Subcutaneous preadipocyte (primary cell): ENCODE measurements around the gene CHD6. TPM values are rescaled to one million over a fixed set of nuclear protein-coding genes. Genes with fewer than 3 reads are reported as not detected.

Source experiments
- total RNA-seq: library from RNA; depleted of rRNA; stranded (reverse); fragments of >200 nt; gene quantifications from 2 replicates; pipeline ENCODE4 v1.2.3, GENCODE V29; 2012

Gene CHD6, protein sequence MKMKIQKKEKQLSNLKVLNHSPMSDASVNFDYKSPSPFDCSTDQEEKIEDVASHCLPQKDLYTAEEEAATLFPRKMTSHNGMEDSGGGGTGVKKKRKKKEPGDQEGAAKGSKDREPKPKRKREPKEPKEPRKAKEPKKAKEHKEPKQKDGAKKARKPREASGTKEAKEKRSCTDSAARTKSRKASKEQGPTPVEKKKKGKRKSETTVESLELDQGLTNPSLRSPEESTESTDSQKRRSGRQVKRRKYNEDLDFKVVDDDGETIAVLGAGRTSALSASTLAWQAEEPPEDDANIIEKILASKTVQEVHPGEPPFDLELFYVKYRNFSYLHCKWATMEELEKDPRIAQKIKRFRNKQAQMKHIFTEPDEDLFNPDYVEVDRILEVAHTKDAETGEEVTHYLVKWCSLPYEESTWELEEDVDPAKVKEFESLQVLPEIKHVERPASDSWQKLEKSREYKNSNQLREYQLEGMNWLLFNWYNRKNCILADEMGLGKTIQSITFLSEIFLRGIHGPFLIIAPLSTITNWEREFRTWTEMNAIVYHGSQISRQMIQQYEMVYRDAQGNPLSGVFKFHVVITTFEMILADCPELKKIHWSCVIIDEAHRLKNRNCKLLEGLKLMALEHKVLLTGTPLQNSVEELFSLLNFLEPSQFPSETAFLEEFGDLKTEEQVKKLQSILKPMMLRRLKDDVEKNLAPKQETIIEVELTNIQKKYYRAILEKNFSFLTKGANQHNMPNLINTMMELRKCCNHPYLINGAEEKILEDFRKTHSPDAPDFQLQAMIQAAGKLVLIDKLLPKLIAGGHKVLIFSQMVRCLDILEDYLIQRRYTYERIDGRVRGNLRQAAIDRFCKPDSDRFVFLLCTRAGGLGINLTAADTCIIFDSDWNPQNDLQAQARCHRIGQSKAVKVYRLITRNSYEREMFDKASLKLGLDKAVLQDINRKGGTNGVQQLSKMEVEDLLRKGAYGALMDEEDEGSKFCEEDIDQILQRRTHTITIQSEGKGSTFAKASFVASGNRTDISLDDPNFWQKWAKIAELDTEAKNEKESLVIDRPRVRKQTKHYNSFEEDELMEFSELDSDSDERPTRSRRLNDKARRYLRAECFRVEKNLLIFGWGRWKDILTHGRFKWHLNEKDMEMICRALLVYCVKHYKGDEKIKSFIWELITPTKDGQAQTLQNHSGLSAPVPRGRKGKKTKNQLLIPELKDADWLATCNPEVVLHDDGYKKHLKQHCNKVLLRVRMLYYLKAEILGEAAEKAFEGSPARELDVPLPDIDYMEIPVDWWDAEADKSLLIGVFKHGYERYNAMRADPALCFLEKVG (N-terminal part only)
- total RNA-seq, result 19.8 and 21.1 TPM in 2 replicates

GRCh38 chr20:41617902-41618806, at the start of gene CHD6:
CHD6 (minus strand) TSS chr20:41618377; CDS start chr20:41551337, 67,040 bp downstream.

DNA sequence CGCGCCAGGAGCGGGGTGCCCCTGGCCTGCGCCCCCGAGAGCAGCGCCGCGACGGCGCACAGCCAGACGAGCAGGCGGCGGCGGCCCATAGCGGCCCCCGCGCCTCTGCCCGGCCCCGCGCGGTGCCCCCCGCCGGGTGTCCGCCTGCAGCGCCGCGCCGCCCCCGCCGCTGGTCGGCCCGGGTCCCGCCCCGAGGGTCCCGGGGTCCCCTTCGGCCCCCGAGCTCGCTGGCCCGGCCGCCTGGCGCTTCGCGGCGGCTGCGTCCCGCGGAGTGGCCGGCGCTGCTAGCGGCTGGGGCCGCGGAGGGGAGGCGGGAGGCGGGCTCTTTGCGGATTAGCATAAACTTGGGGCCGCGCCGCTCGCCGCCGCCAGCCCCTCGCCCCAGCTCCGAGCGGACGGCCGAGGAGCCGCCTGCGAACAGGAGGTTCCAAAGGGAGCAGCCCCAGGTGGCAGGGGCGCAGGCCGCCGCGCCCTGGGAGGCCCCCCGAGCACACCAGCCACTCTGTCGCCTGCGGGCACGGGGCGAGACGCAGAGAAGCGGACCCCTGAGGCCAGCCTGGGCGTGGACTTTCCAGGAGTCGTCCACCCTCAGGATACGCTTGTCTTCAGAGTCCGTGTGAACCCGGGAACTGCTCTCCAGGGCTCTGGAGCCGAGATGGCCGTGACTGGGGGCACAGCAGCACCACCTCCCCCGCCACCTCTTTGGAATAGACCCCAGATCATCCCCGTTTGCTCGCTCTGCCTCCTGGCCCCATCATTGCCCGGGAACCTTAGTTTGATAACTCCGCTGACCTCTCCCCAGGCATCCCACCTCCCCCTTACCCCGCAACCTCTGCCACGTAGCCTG, 251.4 kb downstream of the CHD6 start, which contains the start of gene EMILIN3:
Gene EMILIN3, minus strand, starts transcription at position 273 of the 847 bp plus-strand sequence. Its CDS starts 184 bp downstream, at position 89.

